HFFc6 (cell line): ENCODE data around the gene SEMA5B. TPM values are rescaled to one million over a fixed set of nuclear protein-coding genes. Genes with fewer than 3 reads are reported as not detected.

Experiments
- DNase-seq: peaks from one replicate; pipeline ENCODE4 v3.0.0-alpha.2; 2018
- H3K27ac Mint-ChIP-seq: 2 replicates; pipeline ENCODE4 v1.8.0; 2020; ENCODE audit warnings: mild to moderate bottlenecking, mixed read lengths
- H3K27me3 Mint-ChIP-seq: 2 replicates; pipeline ENCODE4 v1.8.0; 2021; ENCODE audit warnings: mild to moderate bottlenecking, moderate library complexity, mixed read lengths; ENCODE audit not compliant: insufficient read depth
- H3K36me3 Mint-ChIP-seq: 2 replicates; pipeline ENCODE4 v1.8.0; 2021; ENCODE audit warnings: low read depth, mixed read lengths
- H3K4me1 Mint-ChIP-seq: 2 replicates; pipeline ENCODE4 v1.8.0; 2020; ENCODE audit warnings: low read depth, mixed read lengths
- H3K4me3 Mint-ChIP-seq: 2 replicates; pipeline ENCODE4 v1.8.0; 2020; ENCODE audit warnings: mild to moderate bottlenecking, moderate library complexity, mixed read lengths
- H3K9me3 Mint-ChIP-seq: 2 replicates; pipeline ENCODE4 v1.8.0; 2020; ENCODE audit warnings: mild to moderate bottlenecking, mixed read lengths
- CTCF ChIP-seq: fragments of 200-600 bp; sonication (generic); IDR thresholded peaks from 2 replicates; pipeline ENCODE4 v1.5.0; 2021; ENCODE audit warnings: antibody characterized with exemption, mild to moderate bottlenecking
- total RNA-seq, 6 experiments: library from RNA; stranded (reverse); fragmentation: NEBNext Ultra II Directional; extraction: Animal tissue kit (Norgen Biotek cat#: 25700); gene quantifications; 2 replicates in 1 of 6; 3 replicates in 5 of 6; pipeline ENCODE4 v1.2.3, GENCODE V29; 2021

SEMA5B gene
- total RNA-seq, 6 experiments from 2014 or later: not detected

- Mint-ChIP-seq H3K27ac (no peak overlapping the region), H3K36me3 (no peaks in the 10 kb centered on the region), H3K9me3 (no peaks in the 10 kb centered on the region), H3K4me3 (no peak overlapping the region), H3K27me3 (peaks cover 46% of the 10 kb centered on the region), H3K4me1 (no peaks in the 10 kb centered on the region)
- no peak for DNase-seq
- TF ChIP-seq CTCF: no peak
Observed at GRCh38 chr3:122928396-122929187, 99.0 kb downstream of the SEMA5B start.

- H3K27me3 Mint-ChIP-seq: peaks cover 41% of the 10 kb centered on the region
- no peak overlapping the region for H3K27ac Mint-ChIP-seq
- H3K4me1 Mint-ChIP-seq: no peaks in the 10 kb centered on the region
- H3K36me3 Mint-ChIP-seq: no peaks in the 10 kb centered on the region
- no peak overlapping the region for H3K4me3 Mint-ChIP-seq
- DNase-seq: no peak
- no peaks in the 10 kb centered on the region for H3K9me3 Mint-ChIP-seq
- TF ChIP-seq CTCF: no peak
Observed at GRCh38 chr3:122927726-122928125, 99.8 kb downstream of the SEMA5B start.

GRCh38 chr3:122926811-122927210 is 100.8 kb downstream of the SEMA5B start:
- Mint-ChIP-seq H3K4me3 (no peak overlapping the region), H3K27me3 (peaks cover 45% of the 10 kb centered on the region), H3K9me3 (no peaks in the 10 kb centered on the region), H3K4me1 (no peaks in the 10 kb centered on the region), H3K27ac (no peak overlapping the region), H3K36me3 (no peaks in the 10 kb centered on the region)
- no peak for DNase-seq
- no peak for TF ChIP-seq CTCF

- Mint-ChIP-seq H3K27me3 (peaks cover 45% of the 10 kb centered on the region), H3K4me1 (no peaks in the 10 kb centered on the region)
Observed at GRCh38 chr3:122926322-122926721, 101.2 kb downstream of the SEMA5B start.

GRCh38 chr3:122925756-122926155 is 101.8 kb downstream of the SEMA5B start:
- TF ChIP-seq CTCF: no peak
- H3K36me3 Mint-ChIP-seq: no peaks in the 10 kb centered on the region
- H3K4me1 Mint-ChIP-seq: no peaks in the 10 kb centered on the region
- no peaks in the 10 kb centered on the region for H3K9me3 Mint-ChIP-seq
- no peak overlapping the region for H3K4me3 Mint-ChIP-seq
- DNase-seq: no peak
- H3K27ac Mint-ChIP-seq: no peak overlapping the region
- H3K27me3 Mint-ChIP-seq: peaks cover 46% of the 10 kb centered on the region

More at GRCh38 chr3:122926322-122926721, 101.2 kb downstream of the SEMA5B start:
- Mint-ChIP-seq H3K36me3 (no peaks in the 10 kb centered on the region), H3K27ac (no peak overlapping the region), H3K4me3 (no peak overlapping the region), H3K9me3 (no peaks in the 10 kb centered on the region)
- TF ChIP-seq CTCF: no peak
- DNase-seq: no peak
